ENCODE measurements around the gene SLC25A41. TPM values are rescaled to one million over a fixed set of nuclear protein-coding genes. Genes with fewer than 3 reads are reported as not detected.

Gene SLC25A41
- total RNA-seq, 4 donors from 2014 or later, result not detected

GRCh38 chr19:6427131-6427530 is 6.4 kb downstream of the SLC25A41 start:
- ATAC-seq (ENCODE audit: low FRiP score), result no peak
- DNase-seq (ENCODE audit: low spot score), result no peak
- TF ChIP-seq CTCF (IDR thresholded peaks at IDR 0.05), result no peak

- DNase-seq (ENCODE audit: low spot score), result no peak
Measured at GRCh38 chr19:6425732-6426620, 7.6 kb downstream of the SLC25A41 start.

GRCh38 chr19:6424939-6425731 is 8.4 kb downstream of the SLC25A41 start:
- no peak for TF ChIP-seq CTCF (IDR thresholded peaks at IDR 0.05)
- peak; percentile 96 for ATAC-seq (ENCODE audit: low FRiP score)
- peak; percentile 99 for DNase-seq (ENCODE audit: low spot score)

More at GRCh38 chr19:6425732-6426620, 7.6 kb downstream of the SLC25A41 start:
- ATAC-seq (ENCODE audit: low FRiP score), result no peak
- TF ChIP-seq CTCF (IDR thresholded peaks at IDR 0.05), result no peak

- DNase-seq (ENCODE audit: low spot score) (no peak), ATAC-seq (ENCODE audit: low FRiP score) (no peak)
- no peak for TF ChIP-seq CTCF (IDR thresholded peaks at IDR 0.05)
Measured at GRCh38 chr19:6424195-6424938, 9.2 kb downstream of the SLC25A41 start, which contains the start of gene KHSRP. KHSRP (minus strand) TSS chr19:6424811; CDS start chr19:6424701, 110 bp downstream.

GRCh38 chr19:6423499-6424194 is 9.9 kb downstream of the SLC25A41 start:
- ATAC-seq (ENCODE audit: low FRiP score), result no peak
- DNase-seq (ENCODE audit: low spot score), result no peak

More at GRCh38 chr19:6423499-6424194, 9.9 kb downstream of the SLC25A41 start:
- TF ChIP-seq CTCF (IDR thresholded peaks at IDR 0.05), result no peak
